ENCODE data around the gene CEP57L1. TPM values are rescaled to one million over a fixed set of nuclear protein-coding genes. Genes with fewer than 3 reads are reported as not detected.
"Not testable (repeated sequence)": the region's sequence is repeated elsewhere in the genome, so short reads cannot be mapped to it uniquely, and the experiment has no call there.

Gene CEP57L1
- total RNA-seq, 1 donor from 2014 or later: 11.0 TPM

DNA sequence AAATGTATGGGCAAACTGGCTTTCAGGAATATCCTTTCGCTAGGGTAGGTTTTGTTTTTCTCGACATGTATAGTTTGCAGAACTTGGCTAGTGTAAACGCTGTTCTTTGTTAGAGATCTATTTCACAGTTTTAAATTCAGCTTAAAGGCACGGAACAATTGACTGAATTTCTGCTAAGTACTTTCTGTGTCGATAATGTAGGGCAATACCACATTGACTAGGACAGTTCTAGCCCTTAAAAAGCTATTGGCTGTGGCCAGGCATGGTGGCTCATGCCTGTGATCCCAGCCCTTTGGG lies 92.8 kb downstream of the CEP57L1 start:
- Mint-ChIP-seq H3K36me3 (ENCODE audit: low read depth, unreplicated experiment) (peaks cover 6% of the 10 kb centered on the region), H3K27ac (ENCODE audit: unreplicated experiment) (no peak overlapping the region), H3K27me3 (ENCODE audit: unreplicated experiment) (no peaks in the 10 kb centered on the region), H3K4me1 (ENCODE audit: unreplicated experiment) (no peaks in the 10 kb centered on the region), H3K4me3 (ENCODE audit: unreplicated experiment) (no peak overlapping the region), H3K9me3 (ENCODE audit: unreplicated experiment) (no peaks in the 10 kb centered on the region)
- TF ChIP-seq, protein P1, sequence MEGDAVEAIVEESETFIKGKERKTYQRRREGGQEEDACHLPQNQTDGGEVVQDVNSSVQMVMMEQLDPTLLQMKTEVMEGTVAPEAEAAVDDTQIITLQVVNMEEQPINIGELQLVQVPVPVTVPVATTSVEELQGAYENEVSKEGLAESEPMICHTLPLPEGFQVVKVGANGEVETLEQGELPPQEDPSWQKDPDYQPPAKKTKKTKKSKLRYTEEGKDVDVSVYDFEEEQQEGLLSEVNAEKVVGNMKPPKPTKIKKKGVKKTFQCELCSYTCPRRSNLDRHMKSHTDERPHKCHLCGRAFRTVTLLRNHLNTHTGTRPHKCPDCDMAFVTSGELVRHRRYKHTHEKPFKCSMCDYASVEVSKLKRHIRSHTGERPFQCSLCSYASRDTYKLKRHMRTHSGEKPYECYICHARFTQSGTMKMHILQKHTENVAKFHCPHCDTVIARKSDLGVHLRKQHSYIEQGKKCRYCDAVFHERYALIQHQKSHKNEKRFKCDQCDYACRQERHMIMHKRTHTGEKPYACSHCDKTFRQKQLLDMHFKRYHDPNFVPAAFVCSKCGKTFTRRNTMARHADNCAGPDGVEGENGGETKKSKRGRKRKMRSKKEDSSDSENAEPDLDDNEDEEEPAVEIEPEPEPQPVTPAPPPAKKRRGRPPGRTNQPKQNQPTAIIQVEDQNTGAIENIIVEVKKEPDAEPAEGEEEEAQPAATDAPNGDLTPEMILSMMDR (IDR thresholded peaks at IDR 0.05; ENCODE audit: unreplicated experiment): peak; percentile 19
- DNase-seq (ENCODE audit: low spot score): no peak

DNA sequence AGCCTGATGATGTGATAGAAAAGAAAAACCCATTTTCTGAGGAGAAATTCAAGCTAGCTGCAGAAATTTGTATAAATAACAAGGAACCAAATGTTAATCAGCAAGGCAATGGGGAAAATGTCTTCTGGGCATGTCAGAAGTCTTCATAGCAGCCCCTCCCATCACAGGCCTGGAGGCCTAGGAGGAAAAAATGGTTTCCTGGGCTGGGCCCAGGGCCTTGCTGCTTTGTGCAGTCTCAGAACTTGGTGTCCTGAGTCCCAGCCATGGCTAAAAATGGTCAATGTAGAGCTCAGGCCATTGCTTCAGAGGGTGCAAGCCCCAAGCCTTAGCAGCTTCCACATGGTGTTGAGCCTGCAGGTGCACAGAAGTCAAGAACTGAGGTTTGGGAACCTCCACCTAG lies 96.1 kb downstream of the CEP57L1 start:
- not testable (repeated sequence) for H3K27me3 Mint-ChIP-seq (ENCODE audit: unreplicated experiment); H3K4me1 Mint-ChIP-seq (ENCODE audit: unreplicated experiment); H3K27ac Mint-ChIP-seq (ENCODE audit: unreplicated experiment); H3K4me3 Mint-ChIP-seq (ENCODE audit: unreplicated experiment); DNase-seq (ENCODE audit: low spot score); H3K9me3 Mint-ChIP-seq (ENCODE audit: unreplicated experiment); H3K36me3 Mint-ChIP-seq (ENCODE audit: low read depth, unreplicated experiment)

DNA sequence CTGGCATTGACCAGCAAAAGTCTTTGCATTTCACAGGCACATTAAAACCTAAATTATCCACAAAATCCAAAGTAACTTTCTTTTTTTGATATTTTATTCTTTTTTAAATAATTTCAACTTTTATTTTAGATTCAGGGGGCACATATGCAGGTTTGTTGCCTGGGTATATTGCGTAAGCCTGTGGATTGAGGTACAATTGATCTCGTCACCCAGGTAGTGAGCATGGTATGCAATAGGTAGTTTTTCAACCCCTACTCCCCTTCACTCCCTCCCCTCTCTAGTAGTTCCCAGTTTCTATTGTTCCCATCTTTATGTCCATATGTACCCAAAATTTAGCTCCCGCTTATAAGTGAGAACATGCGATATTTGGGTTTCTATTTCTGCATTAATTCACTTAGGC lies 97.6 kb downstream of the CEP57L1 start:
- DNase-seq (ENCODE audit: low spot score): no peak
- Mint-ChIP-seq H3K27me3 (ENCODE audit: unreplicated experiment) (no peaks in the 10 kb centered on the region), H3K27ac (ENCODE audit: unreplicated experiment) (no peak overlapping the region), H3K36me3 (ENCODE audit: low read depth, unreplicated experiment) (peaks cover 6% of the 10 kb centered on the region), H3K4me3 (ENCODE audit: unreplicated experiment) (no peak overlapping the region), H3K4me1 (ENCODE audit: unreplicated experiment) (peaks cover 3% of the 10 kb centered on the region), H3K9me3 (ENCODE audit: unreplicated experiment) (no peaks in the 10 kb centered on the region)
- TF ChIP-seq, protein P1 (IDR thresholded peaks at IDR 0.05; ENCODE audit: unreplicated experiment): no peak

DNA sequence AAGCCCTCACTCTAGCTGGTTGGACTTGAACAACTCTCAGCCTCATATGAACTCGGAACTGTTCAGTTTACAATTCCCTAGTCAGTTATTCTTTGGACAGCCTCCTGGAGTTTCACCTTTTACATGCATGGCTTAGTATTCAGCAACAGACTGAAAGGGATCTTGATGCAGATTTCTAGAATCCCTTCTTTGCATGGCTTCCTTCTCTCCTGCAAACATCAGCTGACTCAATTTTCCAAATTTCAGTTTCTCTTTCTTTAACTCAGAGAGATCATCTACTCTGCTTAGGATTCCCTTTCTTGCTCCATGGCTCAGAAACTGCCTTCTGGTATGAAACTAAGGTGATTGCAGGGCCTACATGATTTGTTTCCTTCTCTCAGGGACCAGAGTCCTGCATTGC lies 99.6 kb downstream of the CEP57L1 start:
- H3K36me3 Mint-ChIP-seq (ENCODE audit: low read depth, unreplicated experiment): peaks cover 6% of the 10 kb centered on the region
- no peak overlapping the region for H3K4me3 Mint-ChIP-seq (ENCODE audit: unreplicated experiment)
- peaks cover 2% of the 10 kb centered on the region for H3K27me3 Mint-ChIP-seq (ENCODE audit: unreplicated experiment)
- H3K9me3 Mint-ChIP-seq (ENCODE audit: unreplicated experiment): no peaks in the 10 kb centered on the region
- DNase-seq (ENCODE audit: low spot score): no peak
- TF ChIP-seq, protein P1 (IDR thresholded peaks at IDR 0.05; ENCODE audit: unreplicated experiment): no peak
- H3K27ac Mint-ChIP-seq (ENCODE audit: unreplicated experiment): no peak overlapping the region
- H3K4me1 Mint-ChIP-seq (ENCODE audit: unreplicated experiment): peaks cover 3% of the 10 kb centered on the region

DNA sequence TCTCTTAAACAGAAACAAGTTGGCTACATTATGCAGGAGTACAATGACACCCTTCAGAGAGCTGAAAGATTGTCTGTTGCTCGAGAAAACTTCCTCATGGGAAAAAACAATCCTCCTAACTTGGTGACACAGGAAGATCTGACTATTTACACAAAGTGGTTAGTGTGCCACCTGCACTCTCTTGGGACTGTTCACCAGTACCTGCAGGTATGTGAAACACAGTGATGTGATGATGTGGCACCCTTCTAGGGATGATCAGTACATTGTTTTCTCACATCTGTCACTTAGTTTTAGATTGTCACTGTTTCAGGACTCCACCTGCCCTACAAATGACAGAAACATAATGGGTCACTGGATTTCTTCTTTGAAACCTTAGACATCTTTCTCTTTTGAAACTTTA lies 101.8 kb downstream of the CEP57L1 start:
- Mint-ChIP-seq H3K27ac (ENCODE audit: unreplicated experiment) (no peak overlapping the region), H3K4me3 (ENCODE audit: unreplicated experiment) (no peak overlapping the region), H3K36me3 (ENCODE audit: low read depth, unreplicated experiment) (no peaks in the 10 kb centered on the region), H3K9me3 (ENCODE audit: unreplicated experiment) (no peaks in the 10 kb centered on the region), H3K27me3 (ENCODE audit: unreplicated experiment) (peaks cover 2% of the 10 kb centered on the region), H3K4me1 (ENCODE audit: unreplicated experiment) (peaks cover 3% of the 10 kb centered on the region)
- TF ChIP-seq, protein P1 (IDR thresholded peaks at IDR 0.05; ENCODE audit: unreplicated experiment): no peak
- DNase-seq (ENCODE audit: low spot score): no peak
